22Rv1 (cell line): ENCODE results near the gene SLC35B4.

ENCODE experiments used
- H3K27ac ChIP-seq: fragments of 450-650 bp; 2 replicates; pipeline ENCODE4 v1.5.1; 2017
- ZFX ChIP-seq: fragments of 450-650 bp; IDR thresholded peaks from 2 replicates; pipeline ENCODE4 v1.6.1; 2017; ENCODE audit warnings: antibody characterized with exemption, borderline replicate concordance
- TF ChIP-seq, protein P1 (sequence below): fragments of 450-650 bp; IDR thresholded peaks from 2 replicates; pipeline ENCODE4 v1.5.1; 2017; ENCODE audit warnings: mild to moderate bottlenecking

SLC35B4 gene

DNA sequence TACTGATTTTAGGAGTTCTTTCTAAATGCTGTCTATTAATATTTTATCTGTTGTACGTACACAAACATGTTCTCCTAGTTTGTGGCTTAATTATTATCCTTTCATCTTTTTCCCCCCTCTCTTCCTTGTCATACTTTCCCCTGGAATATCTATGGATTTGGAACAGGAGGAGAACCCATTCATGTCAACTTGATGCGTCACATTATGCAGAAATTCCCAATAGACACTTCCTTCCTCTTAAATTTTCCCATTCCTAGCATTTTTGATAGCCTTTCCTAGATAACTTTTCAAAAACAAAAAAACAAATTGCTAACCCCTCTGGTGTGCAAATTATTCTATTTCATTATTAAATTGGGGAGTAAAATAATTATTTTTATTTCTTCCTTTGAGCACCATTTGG is 36.2 kb downstream of the SLC35B4 start:
- H3K27ac ChIP-seq: no peak overlapping the region
- no peak for TF ChIP-seq ZFX
- TF ChIP-seq, protein P1, sequence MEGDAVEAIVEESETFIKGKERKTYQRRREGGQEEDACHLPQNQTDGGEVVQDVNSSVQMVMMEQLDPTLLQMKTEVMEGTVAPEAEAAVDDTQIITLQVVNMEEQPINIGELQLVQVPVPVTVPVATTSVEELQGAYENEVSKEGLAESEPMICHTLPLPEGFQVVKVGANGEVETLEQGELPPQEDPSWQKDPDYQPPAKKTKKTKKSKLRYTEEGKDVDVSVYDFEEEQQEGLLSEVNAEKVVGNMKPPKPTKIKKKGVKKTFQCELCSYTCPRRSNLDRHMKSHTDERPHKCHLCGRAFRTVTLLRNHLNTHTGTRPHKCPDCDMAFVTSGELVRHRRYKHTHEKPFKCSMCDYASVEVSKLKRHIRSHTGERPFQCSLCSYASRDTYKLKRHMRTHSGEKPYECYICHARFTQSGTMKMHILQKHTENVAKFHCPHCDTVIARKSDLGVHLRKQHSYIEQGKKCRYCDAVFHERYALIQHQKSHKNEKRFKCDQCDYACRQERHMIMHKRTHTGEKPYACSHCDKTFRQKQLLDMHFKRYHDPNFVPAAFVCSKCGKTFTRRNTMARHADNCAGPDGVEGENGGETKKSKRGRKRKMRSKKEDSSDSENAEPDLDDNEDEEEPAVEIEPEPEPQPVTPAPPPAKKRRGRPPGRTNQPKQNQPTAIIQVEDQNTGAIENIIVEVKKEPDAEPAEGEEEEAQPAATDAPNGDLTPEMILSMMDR: no peak

DNA sequence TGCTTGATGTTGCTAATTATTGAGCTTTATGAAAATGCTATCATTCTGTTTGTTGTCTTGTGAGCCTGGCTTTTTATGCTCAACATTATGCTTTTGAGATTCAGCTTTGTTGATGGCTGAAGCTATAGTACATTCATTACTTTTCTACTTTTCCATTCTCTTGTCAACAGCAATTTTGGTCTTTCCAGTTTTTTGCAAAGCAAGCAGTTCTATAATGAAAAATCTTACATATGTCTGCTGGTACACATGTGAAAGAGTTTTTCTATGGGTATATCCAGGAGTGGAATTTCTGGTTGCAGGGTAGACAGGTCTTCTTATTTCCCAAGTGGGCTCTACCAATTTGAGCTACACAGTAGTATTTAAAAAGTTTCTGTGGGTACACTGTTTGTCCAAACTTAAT is 36.8 kb downstream of the SLC35B4 start:
- no peak overlapping the region for H3K27ac ChIP-seq
- TF ChIP-seq, protein P1: no peak
- TF ChIP-seq ZFX: no peak

DNA sequence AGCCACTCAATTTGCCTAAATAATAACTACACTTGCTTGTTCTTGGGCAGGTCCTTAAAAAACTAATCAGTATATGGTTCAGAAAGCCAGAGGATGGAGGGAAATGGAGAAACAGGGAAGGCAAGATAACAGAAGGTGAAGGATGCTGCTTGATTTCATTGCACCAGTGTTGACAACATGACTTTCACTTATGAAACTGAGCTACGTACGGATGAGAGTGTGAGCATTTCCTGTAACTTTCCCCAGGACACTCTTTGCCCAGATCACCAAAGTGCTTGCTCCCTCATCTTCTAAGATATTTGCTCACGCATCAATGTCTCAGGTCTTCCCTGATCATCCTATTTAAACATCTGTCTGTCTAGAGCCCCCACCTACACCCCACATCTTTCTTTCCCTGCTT is 37.4 kb downstream of the SLC35B4 start:
- no peak overlapping the region for H3K27ac ChIP-seq
- no peak for TF ChIP-seq ZFX
- TF ChIP-seq, protein P1: no peak

DNA sequence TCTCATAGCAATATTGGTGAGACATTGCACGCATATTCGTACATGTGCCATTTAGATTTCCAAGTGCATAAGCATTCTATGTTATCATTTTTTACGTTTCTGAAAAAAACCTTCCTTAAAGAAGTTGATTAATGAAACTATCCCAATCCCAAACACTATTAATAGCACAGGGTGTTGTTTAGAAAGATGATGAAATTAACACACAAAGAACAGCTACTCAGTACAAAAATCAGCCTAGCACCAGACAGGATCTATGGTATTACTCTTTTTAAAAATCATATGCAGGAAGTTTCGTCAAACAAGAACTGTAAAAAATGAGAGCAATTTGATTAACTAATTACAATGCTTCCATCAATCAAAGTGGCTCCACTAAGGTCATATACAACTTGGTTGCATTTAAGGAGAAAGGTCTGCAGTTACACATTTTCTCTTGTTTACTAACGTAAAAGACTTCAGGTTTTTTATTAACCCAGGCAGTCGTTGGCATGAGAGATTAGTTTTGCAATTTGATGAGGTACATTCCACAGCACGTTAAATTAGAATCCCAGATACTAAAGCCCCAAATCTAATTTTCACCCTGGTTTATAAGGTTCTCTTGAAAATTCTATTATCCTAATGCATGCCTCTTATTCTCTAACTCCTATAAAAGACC is 38.1 kb downstream of the SLC35B4 start:
- TF ChIP-seq, protein P1: no peak
- no peak for TF ChIP-seq ZFX
- no peak overlapping the region for H3K27ac ChIP-seq

DNA sequence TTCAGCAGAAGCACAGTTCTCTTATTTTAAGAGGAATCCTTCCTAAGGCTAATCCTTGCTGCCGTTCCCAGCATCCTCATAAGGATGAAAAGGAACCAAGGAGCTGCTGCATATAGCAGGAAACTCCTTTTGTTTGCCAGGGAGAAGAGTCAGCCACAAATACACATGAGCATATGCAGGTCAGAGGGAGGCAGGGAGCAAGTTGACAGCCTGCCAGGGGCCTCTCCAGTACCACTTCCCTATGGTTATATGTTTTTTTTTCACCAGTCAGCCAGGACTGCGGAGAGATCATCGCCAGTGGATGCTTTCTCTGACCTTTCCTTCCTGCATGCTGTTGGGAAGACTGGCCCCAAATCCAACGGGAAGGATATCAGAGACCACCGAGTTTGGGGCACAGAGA is 39.8 kb downstream of the SLC35B4 start:
- TF ChIP-seq ZFX: no peak
- TF ChIP-seq, protein P1: no peak
- H3K27ac ChIP-seq: no peak overlapping the region

DNA sequence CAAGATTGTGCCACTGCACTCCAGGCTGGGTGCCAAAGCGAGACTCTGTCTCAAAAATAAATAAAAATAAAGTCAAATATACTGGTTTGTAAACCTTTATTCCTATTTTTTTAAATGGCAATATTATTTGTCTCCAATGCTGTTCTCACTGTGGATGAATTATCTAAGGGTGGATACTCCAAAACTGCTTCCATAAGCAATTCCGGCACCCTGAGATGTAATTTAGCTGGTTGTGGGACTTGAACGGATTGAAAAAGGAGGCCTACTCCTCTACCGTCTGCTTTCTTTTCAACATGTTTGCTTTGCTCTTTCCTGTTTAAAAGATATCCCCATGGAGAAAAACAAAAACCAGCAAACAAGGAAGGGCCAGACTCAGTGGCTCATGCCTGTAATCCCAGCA is 54.4 kb downstream of the SLC35B4 start:
- H3K27ac ChIP-seq: no peak overlapping the region
- no peak for TF ChIP-seq ZFX
- TF ChIP-seq, protein P1: no peak

DNA sequence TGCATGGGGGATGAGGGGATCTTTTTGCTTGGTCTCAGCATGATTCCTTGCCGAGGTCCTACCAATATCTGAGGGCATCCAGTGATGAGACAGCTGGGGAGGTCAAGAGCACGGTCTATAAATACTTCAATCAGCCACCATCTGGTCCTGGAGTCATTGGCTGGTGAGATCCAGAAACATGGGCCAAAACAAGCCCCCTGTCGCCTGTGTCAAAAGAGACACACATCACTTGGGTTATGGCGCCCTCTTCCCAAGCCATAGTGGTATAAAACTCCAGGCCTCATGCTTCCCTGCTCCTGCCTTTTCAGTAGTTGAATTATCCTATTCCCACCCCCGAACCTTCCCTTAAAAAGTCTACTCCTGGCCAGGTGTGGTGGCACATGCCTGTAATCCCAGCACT is 60.9 kb downstream of the SLC35B4 start:
- no peak for TF ChIP-seq ZFX
- TF ChIP-seq, protein P1: no peak
- no peak overlapping the region for H3K27ac ChIP-seq
